HL-60 (cell line): Measurements from ENCODE around the gene DIP2A.

Experiments
- GABPA ChIP-seq: IDR thresholded peaks from 2 replicates; pipeline ENCODE4 v1.6.1; 2012; ENCODE audit warnings: low read depth
- POLR2AphosphoS5 ChIP-seq: IDR thresholded peaks from 2 replicates; pipeline ENCODE4 v1.6.1; 2012; ENCODE audit warnings: low read depth
- SPI1 ChIP-seq: IDR thresholded peaks from 2 replicates; pipeline ENCODE4 v1.6.1; 2012; ENCODE audit warnings: low read depth, mild to moderate bottlenecking, borderline replicate concordance
- TF ChIP-seq, protein P1 (sequence below): IDR thresholded peaks from one replicate; pipeline ENCODE4 v1.5.1; 2011; ENCODE audit warnings: low read length, control low read depth, inconsistent platforms; ENCODE audit not compliant: insufficient read depth
- TF ChIP-seq, protein P2 (sequence below): IDR thresholded peaks from 2 replicates; pipeline ENCODE4 v1.6.1; 2012; ENCODE audit warnings: low read depth; ENCODE audit not compliant: insufficient replicate concordance

DNA sequence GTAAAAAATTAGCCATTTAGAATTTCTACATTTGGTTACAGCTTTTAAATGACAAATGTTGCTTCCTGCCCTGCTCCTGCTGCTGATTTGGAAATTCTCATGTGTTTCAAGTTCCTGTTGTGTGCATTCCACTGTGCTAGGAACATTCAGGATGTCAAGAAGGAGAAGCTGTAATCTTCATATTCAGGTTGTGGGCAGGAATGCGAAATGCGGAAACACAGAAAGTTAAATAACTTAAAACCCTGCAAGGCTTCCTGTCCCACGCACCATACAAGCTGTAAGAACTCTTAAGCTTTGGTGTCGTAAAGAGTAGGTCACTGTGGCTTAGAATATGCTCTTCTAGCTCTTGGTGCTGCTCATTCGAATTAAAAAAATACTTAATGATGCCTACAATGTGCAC is 93.6 kb downstream of the DIP2A start:
- TF ChIP-seq, protein P1, sequence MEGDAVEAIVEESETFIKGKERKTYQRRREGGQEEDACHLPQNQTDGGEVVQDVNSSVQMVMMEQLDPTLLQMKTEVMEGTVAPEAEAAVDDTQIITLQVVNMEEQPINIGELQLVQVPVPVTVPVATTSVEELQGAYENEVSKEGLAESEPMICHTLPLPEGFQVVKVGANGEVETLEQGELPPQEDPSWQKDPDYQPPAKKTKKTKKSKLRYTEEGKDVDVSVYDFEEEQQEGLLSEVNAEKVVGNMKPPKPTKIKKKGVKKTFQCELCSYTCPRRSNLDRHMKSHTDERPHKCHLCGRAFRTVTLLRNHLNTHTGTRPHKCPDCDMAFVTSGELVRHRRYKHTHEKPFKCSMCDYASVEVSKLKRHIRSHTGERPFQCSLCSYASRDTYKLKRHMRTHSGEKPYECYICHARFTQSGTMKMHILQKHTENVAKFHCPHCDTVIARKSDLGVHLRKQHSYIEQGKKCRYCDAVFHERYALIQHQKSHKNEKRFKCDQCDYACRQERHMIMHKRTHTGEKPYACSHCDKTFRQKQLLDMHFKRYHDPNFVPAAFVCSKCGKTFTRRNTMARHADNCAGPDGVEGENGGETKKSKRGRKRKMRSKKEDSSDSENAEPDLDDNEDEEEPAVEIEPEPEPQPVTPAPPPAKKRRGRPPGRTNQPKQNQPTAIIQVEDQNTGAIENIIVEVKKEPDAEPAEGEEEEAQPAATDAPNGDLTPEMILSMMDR: no peak
- TF ChIP-seq POLR2AphosphoS5 (no peak; the same call in 1 of the 2 replicates), GABPA (no peak), SPI1 (peak; percentile 60; the same call in 1 of the 2 replicates)
- TF ChIP-seq, protein P2, sequence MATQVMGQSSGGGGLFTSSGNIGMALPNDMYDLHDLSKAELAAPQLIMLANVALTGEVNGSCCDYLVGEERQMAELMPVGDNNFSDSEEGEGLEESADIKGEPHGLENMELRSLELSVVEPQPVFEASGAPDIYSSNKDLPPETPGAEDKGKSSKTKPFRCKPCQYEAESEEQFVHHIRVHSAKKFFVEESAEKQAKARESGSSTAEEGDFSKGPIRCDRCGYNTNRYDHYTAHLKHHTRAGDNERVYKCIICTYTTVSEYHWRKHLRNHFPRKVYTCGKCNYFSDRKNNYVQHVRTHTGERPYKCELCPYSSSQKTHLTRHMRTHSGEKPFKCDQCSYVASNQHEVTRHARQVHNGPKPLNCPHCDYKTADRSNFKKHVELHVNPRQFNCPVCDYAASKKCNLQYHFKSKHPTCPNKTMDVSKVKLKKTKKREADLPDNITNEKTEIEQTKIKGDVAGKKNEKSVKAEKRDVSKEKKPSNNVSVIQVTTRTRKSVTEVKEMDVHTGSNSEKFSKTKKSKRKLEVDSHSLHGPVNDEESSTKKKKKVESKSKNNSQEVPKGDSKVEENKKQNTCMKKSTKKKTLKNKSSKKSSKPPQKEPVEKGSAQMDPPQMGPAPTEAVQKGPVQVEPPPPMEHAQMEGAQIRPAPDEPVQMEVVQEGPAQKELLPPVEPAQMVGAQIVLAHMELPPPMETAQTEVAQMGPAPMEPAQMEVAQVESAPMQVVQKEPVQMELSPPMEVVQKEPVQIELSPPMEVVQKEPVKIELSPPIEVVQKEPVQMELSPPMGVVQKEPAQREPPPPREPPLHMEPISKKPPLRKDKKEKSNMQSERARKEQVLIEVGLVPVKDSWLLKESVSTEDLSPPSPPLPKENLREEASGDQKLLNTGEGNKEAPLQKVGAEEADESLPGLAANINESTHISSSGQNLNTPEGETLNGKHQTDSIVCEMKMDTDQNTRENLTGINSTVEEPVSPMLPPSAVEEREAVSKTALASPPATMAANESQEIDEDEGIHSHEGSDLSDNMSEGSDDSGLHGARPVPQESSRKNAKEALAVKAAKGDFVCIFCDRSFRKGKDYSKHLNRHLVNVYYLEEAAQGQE: peak; percentile 39
